ENCODE results near the gene ZNF611. TPM values are rescaled to one million over a fixed set of nuclear protein-coding genes. Genes with fewer than 3 reads are reported as not detected.
A peak's percentile ranks its signal among the peaks of the same experiment; 100 is the strongest.

ZNF611 gene
- total and polyA plus RNA-seq, 9 of the 15 experiments (the other 6 are each of a cell fraction or from before 2014, with no cell fraction given), result 3.7 to 29.6 (median 12.8) TPM

GRCh38 chr19:52690369-52691214 is 44.3 kb downstream of the ZNF611 start (continued):
- TF ChIP-seq ZNF408 (CRISPR knock-in tag; IDR thresholded peaks at IDR 0.05; ENCODE audit: low read depth) (no peak), ZBTB17 (CRISPR knock-in tag; IDR thresholded peaks at IDR 0.05) (no peak), ZNF639 (CRISPR knock-in tag; conservative IDR thresholded peaks at IDR 0.05 in 1 of 2, IDR thresholded peaks at IDR 0.05 in 1 of 2) (peak in 1 of 2 experiments; percentile 91; a peak in 2 of 4 replicates), ZFP36 (IDR thresholded peaks at IDR 0.05; ENCODE audit: low read depth, low read length, partially characterized antibody) (peak; percentile 9), NFIC (IDR thresholded peaks at IDR 0.05) (no peak), SNAPC5 (CRISPR knock-in tag; IDR thresholded peaks at IDR 0.05) (no peak), AFF4 (CRISPR knock-in tag; IDR thresholded peaks at IDR 0.05) (0 out of 2 replicates have a peak, but pooled peaks have one; percentile 55), ATF3 (IDR thresholded peaks at IDR 0.05) (peak; percentile 87), ATF3 (CRISPR knock-in tag; conservative IDR thresholded peaks at IDR 0.05) (no peak; the same call in 1 of the 2 replicates), ZNF12 (CRISPR knock-in tag; IDR thresholded peaks at IDR 0.05) (no peak), ZSCAN29 (IDR thresholded peaks at IDR 0.05) (no peak), IFI16 (CRISPR knock-in tag; IDR thresholded peaks at IDR 0.05) (no peak), HMGXB4 (CRISPR knock-in tag; IDR thresholded peaks at IDR 0.05) (no peak), HMGN3 (IDR thresholded peaks at IDR 0.05; ENCODE audit: borderline replicate concordance, extremely low read depth, insufficient read length, low read depth, low read length) (peak; percentile 67), YY1 (IDR thresholded peaks at IDR 0.05; ENCODE audit: borderline replicate concordance in 1 of 3, control insufficient read depth in 1 of 3, extremely low read depth in 1 of 3, insufficient read depth in 3 of 3, insufficient read length in 1 of 3, insufficient replicate concordance in 2 of 3, low read depth in 1 of 3, low read length in 2 of 3) (peak in 1 of 3 experiments; percentile 11), KDM5B (IDR thresholded peaks at IDR 0.05; ENCODE audit: insufficient replicate concordance, low read depth, low read length) (peak; percentile 58)

Data from K562 (cell line).